Gastrocnemius medialis (tissue), 4 donors: ENCODE data around the gene XPC.

Experiments
- CTCF ChIP-seq, 5 experiments: fragments of 450-650 bp in 3 of 5; fragments of 200-600 bp in 2 of 5; sonication (generic) in 2 of 5; IDR thresholded peaks in 4 of 5; conservative IDR thresholded peaks in 1 of 5; 1 replicate in 4 of 5; 2 replicates in 1 of 5; pipeline ENCODE4 v1.5.1; 2016 to 2019; ENCODE audit warnings: antibody characterized with exemption in 5 of 5, mild to moderate bottlenecking in 3 of 5, moderate library complexity in 3 of 5
- POLR2A ChIP-seq, 2 donors: fragments of 450-650 bp; IDR thresholded peaks; one replicate each; pipeline ENCODE4 v1.6.1; 2017; ENCODE audit warnings: antibody characterized with exemption in 2 of 2, mild to moderate bottlenecking in 2 of 2, moderate library complexity in 2 of 2

GRCh38 chr3:14224895-14225294, 46.5 kb upstream of the XPC start:
- no peak for TF ChIP-seq CTCF (IDR thresholded peaks at IDR 0.05 in 4 of 5, conservative IDR thresholded peaks at IDR 0.05 in 1 of 5)
- no peak for TF ChIP-seq POLR2A (IDR thresholded peaks at IDR 0.05)
